ENCODE data around the gene TBL2.

TBL2 gene

DNA sequence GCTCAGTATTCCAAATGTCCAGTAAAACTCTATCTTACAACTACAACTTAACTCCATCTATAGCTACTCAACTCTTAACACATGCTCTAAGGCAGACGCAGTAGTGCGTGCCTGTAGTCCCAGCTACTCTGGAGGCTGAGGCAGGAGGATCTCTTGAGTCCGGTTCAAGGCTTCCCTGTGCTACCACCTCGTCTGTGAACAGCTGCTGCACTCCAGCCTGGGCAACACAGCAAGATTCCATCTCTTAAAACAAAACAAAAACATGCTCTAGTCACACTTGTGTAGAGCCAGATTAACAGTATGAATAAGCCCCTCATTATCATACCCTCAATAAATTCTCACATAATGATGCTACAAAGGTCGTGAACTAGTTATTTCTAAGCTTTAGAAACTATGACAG is 59.9 kb downstream of the TBL2 start:
- no peak for TF ChIP-seq TAF1 (IDR thresholded peaks at IDR 0.05; ENCODE audit: borderline replicate concordance, insufficient read depth, low read length)
- no peak for TF ChIP-seq SIN3A (IDR thresholded peaks at IDR 0.05; ENCODE audit: borderline replicate concordance, insufficient read depth, low read length)
- no peak for TF ChIP-seq POLR2AphosphoS5 (IDR thresholded peaks at IDR 0.05; ENCODE audit: low read depth, low read length)
- TF ChIP-seq, protein P1, sequence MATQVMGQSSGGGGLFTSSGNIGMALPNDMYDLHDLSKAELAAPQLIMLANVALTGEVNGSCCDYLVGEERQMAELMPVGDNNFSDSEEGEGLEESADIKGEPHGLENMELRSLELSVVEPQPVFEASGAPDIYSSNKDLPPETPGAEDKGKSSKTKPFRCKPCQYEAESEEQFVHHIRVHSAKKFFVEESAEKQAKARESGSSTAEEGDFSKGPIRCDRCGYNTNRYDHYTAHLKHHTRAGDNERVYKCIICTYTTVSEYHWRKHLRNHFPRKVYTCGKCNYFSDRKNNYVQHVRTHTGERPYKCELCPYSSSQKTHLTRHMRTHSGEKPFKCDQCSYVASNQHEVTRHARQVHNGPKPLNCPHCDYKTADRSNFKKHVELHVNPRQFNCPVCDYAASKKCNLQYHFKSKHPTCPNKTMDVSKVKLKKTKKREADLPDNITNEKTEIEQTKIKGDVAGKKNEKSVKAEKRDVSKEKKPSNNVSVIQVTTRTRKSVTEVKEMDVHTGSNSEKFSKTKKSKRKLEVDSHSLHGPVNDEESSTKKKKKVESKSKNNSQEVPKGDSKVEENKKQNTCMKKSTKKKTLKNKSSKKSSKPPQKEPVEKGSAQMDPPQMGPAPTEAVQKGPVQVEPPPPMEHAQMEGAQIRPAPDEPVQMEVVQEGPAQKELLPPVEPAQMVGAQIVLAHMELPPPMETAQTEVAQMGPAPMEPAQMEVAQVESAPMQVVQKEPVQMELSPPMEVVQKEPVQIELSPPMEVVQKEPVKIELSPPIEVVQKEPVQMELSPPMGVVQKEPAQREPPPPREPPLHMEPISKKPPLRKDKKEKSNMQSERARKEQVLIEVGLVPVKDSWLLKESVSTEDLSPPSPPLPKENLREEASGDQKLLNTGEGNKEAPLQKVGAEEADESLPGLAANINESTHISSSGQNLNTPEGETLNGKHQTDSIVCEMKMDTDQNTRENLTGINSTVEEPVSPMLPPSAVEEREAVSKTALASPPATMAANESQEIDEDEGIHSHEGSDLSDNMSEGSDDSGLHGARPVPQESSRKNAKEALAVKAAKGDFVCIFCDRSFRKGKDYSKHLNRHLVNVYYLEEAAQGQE (IDR thresholded peaks at IDR 0.05; ENCODE audit: insufficient read depth in 1 of 2, low read depth in 2 of 2, low read length in 2 of 2), result no peak
- TF ChIP-seq FOXP2 (optimal IDR thresholded peaks at IDR 0.05; ENCODE audit: borderline replicate concordance, extremely low read depth, extremely low read length, insufficient read depth), result no peak

Data from PFSK-1 (cell line).